ENCODE data around the gene BCKDK.

BCKDK gene

GRCh38 chr16:31080756-31081419, 27.3 kb upstream of the BCKDK start:
- no peak for DNase-seq

GRCh38 chr16:31081428-31082351, 26.5 kb upstream of the BCKDK start:
- DNase-seq = no peak

- no peak for DNase-seq
Observed at GRCh38 chr16:31082368-31083045, 25.7 kb upstream of the BCKDK start.

GRCh38 chr16:31083081-31083480, 25.1 kb upstream of the BCKDK start:
- no peak for DNase-seq

GRCh38 chr16:31083556-31083955, 24.6 kb upstream of the BCKDK start:
- DNase-seq = no peak

- DNase-seq = no peak
Observed at GRCh38 chr16:31083981-31084380, 24.2 kb upstream of the BCKDK start.

GRCh38 chr16:31084584-31085302, 23.4 kb upstream of the BCKDK start:
- DNase-seq = no peak

GRCh38 chr16:31085411-31085810, 22.8 kb upstream of the BCKDK start:
- DNase-seq = no peak

GRCh38 chr16:31085873-31086628, 22.1 kb upstream of the BCKDK start:
- DNase-seq = no peak

- DNase-seq = no peak
Observed at GRCh38 chr16:31086629-31086906, 21.6 kb upstream of the BCKDK start.

GRCh38 chr16:31087481-31087880, 20.7 kb upstream of the BCKDK start:
- DNase-seq = no peak

- DNase-seq = no peak
Observed at GRCh38 chr16:31087971-31088370, 20.2 kb upstream of the BCKDK start.

GRCh38 chr16:31088459-31089183, 19.6 kb upstream of the BCKDK start, which contains the start of gene PRSS53:
Gene PRSS53 (minus strand): TSS chr16:31088943. CDS start chr16:31088809, 134 bp downstream.
- DNase-seq = no peak

- no peak for DNase-seq
Observed at GRCh38 chr16:31089199-31089598, 19.0 kb upstream of the BCKDK start.

- DNase-seq = no peak
Observed at GRCh38 chr16:31090540-31090939, 17.6 kb upstream of the BCKDK start.

GRCh38 chr16:31092330-31092729, 15.9 kb upstream of the BCKDK start:
- no peak for DNase-seq

- no peak for DNase-seq
Observed at GRCh38 chr16:31093132-31093703, 15.0 kb upstream of the BCKDK start.

GRCh38 chr16:31094088-31094423, 14.1 kb upstream of the BCKDK start:
- DNase-seq = no peak

- peak; percentile 81 for DNase-seq
Observed at GRCh38 chr16:31094424-31095120, 13.6 kb upstream of the BCKDK start, which contains the start of gene VKORC1. Gene VKORC1 (minus strand): TSS chr16:31094797. CDS start chr16:31094729, 68 bp downstream.

- DNase-seq = no peak
Observed at GRCh38 chr16:31099860-31100638, 8.1 kb upstream of the BCKDK start.

All from activated effector memory CD4-positive, alpha-beta T cell treated with Interleukin-2 at 50 U/mL for 16 hours (primary cell).